T-helper 1 cell treated with Interleukin-12 subunit alpha and Interleukin-12 subunit beta and Interleukin-4 antibody, amounts not matched to agents 30 μg/mL and 1 μg/mL, for 36 hours (primary cell): ENCODE data around the gene MAN1C1.

Source experiments
- H3K27ac Mint-ChIP-seq: one replicate; pipeline ENCODE4 v1.8.0; 2021; ENCODE audit warnings: mild to moderate bottlenecking, mixed read lengths
- H3K27me3 Mint-ChIP-seq: one replicate; pipeline ENCODE4 v1.8.0; 2021; ENCODE audit warnings: low read depth, mixed read lengths
- H3K36me3 Mint-ChIP-seq: one replicate; pipeline ENCODE4 v1.8.0; 2021; ENCODE audit warnings: low read depth, mixed read lengths
- H3K4me1 Mint-ChIP-seq: one replicate; pipeline ENCODE4 v1.8.0; 2021; ENCODE audit warnings: low read depth, mixed read lengths
- H3K4me3 Mint-ChIP-seq: one replicate; pipeline ENCODE4 v1.8.0; 2021; ENCODE audit warnings: mild to moderate bottlenecking, moderate library complexity, mixed read lengths
- H3K9me3 Mint-ChIP-seq: one replicate; pipeline ENCODE4 v1.8.0; 2021; ENCODE audit warnings: mixed read lengths

MAN1C1 gene

DNA sequence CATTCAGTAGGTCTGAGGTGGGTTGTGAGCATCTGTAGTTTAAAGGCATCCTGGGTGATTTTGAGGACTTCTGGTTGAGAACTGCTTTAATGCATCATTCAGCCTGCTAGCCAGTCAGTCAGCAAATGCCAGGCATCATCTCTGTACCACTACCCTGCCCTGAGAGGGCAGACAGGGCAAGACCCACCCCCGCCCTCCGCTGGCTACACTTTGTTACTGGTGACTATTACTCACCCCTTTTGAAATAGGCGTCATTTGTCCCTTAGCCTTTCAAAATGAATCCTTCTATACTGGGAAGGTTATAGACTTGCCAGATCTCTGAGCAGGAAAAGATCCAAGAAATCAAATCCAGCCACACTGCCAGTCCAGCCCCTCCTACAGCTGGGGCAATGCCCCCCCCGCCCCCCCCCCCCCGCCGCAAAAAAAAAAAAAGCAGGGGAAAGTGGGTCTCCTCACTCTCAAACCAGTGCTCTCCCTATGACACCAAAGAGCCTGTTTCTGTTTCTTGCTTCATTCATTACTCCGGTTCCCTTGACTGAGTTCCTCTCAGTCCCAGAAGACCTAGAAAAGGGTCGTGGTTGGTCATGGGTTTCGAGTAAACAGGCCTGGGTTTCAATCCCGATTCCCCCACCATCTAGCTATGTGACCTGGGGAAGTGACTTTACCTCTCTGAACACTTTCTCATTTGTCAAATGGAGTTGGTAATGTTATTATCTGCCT lies 187.8 kb downstream of the MAN1C1 start:
- H3K36me3 Mint-ChIP-seq, result no peaks in the 10 kb centered on the region
- no peaks in the 10 kb centered on the region for H3K9me3 Mint-ChIP-seq
- H3K4me1 Mint-ChIP-seq, result peaks cover 14% of the 10 kb centered on the region
- no peak overlapping the region for H3K27ac Mint-ChIP-seq
- H3K4me3 Mint-ChIP-seq, result no peak overlapping the region
- peaks cover 31% of the 10 kb centered on the region for H3K27me3 Mint-ChIP-seq

DNA sequence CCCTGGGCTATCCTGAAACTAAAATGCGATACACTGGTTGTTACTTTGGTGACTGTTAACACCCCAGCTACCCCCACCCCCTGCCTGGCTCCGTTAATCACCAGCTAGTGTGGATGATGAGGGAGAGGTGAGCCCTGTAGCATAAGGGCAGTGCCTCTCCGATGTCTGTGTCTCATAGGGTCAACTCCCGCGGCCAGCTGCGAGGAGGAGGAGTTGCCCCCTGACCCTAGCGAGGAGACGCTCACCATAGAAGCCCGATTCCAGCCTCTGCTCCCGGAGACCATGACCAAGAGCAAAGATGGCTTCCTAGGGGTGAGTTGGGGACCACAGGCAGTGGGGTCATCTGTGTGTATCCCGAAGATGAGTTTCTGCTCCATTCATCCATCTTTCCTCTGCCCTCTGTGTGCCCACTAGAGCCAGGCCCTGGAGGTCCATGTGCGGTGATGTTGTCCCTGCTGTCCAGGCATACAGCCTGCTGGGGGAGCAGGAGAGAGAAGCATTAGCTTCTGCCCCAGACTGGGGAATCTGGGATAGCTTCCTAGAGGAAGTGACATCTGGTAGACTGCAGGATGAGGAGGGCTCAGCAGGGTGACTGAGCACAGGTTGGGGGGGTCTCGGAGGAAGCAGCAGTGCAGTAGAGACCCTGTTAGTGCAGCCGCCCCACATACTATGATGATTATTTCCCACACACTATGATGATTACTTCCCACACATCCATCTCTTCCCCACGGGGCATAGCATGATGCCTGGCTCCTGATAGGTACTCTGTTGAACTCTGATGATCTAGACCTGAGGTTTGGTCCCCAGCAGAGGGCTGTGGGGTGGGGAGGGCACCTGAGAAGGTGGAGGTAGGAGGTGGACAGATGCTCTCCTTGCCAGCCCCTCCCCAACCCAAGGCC lies 188.6 kb downstream of the MAN1C1 start:
- H3K27me3 Mint-ChIP-seq, result peaks cover 31% of the 10 kb centered on the region
- no peak overlapping the region for H3K27ac Mint-ChIP-seq
- no peaks in the 10 kb centered on the region for H3K36me3 Mint-ChIP-seq
- H3K9me3 Mint-ChIP-seq, result no peaks in the 10 kb centered on the region
- peaks cover 14% of the 10 kb centered on the region for H3K4me1 Mint-ChIP-seq
- no peak overlapping the region for H3K4me3 Mint-ChIP-seq

DNA sequence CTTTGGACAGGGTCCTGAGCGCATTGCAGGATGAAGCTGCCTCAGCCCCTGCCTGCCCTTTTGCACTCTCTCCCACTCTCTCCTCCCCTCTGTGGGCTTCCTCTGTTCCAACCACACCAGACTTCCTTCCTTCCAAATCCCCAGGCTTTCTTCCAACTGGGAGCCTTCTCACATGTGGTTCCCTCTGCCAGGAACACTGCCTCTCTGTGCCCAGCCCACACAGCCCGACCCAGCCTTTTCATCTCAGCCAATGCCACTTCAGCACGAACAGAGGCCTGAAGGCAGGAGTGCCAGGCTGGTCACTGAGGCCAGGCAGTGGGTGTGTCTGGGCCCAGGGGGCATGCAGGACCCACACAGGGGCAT lies 189.3 kb downstream of the MAN1C1 start:
- no peaks in the 10 kb centered on the region for H3K9me3 Mint-ChIP-seq
- H3K4me1 Mint-ChIP-seq, result peaks cover 9% of the 10 kb centered on the region
- H3K27ac Mint-ChIP-seq, result no peak overlapping the region
- H3K36me3 Mint-ChIP-seq, result no peaks in the 10 kb centered on the region
- H3K27me3 Mint-ChIP-seq, result peaks cover 27% of the 10 kb centered on the region
- H3K4me3 Mint-ChIP-seq, result no peak overlapping the region

DNA sequence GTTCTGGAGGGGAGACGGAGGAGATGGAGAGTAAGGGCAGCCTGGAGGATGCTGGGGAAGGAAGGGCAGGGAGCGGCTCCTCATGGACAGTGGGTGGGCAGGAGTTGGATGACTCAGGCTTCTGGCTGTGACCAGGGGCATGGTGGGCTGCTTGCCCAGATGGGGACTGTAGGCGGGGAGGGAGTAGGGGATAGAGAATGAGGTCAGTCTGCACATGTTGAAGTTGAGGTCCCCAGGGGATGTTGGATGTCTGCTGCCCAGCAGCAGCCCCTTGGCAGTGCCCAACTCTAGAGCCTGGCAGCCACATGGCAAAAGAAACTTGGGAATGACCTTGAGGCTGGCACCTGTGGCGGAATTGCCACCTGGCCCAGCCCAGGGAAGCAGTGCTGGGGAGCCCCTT lies 189.8 kb downstream of the MAN1C1 start:
- Mint-ChIP-seq H3K27me3 (peaks cover 24% of the 10 kb centered on the region), H3K4me3 (no peak overlapping the region), H3K27ac (no peak overlapping the region), H3K36me3 (no peaks in the 10 kb centered on the region), H3K9me3 (no peaks in the 10 kb centered on the region), H3K4me1 (peaks cover 7% of the 10 kb centered on the region)

DNA sequence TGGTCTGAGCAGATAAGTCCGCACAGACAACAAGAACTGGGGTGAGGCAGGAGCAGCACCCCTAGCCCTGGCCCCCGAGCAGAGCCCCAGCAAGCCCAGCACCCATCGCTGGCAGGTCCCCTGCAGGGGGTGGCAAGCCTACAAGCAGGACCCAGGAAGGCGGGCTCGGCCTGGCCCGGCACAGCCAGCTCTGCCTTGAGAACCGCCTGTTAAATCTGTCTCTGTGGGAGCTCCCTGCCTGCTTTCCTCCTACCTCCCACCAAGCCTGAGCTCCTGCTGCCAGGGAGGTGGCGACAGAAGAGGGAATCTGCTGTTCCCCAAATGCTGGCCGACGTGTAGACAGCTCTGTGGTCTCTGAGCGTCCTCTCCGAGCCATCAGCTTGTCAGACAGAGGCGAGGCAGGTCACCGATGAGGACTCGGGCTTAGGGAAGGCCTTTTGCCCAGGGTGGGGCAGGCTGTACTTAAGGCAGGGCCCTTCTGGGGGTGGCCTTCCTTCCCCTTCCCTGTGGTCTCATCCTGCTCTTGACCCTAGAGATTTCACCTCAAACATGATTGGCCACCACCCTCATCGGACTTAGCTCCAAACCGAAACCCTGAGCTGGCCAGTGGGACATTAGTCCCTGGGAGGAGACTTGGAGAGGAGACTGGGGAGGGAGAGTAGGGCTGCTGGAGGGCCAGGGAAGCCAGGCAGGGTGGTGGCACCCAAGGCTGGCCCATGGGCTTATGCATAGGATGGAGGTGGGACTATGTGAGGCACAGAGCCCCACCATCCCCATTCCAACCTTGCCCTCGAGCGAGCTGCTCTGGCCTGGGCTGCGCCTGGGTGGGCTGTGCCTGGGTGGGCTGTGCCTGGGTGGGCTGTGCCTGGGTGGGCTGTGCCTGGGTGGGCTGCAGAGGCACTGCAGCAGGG lies 191.1 kb downstream of the MAN1C1 start:
- Mint-ChIP-seq H3K4me1 (peaks cover 5% of the 10 kb centered on the region), H3K27me3 (peaks cover 17% of the 10 kb centered on the region), H3K4me3 (no peak overlapping the region), H3K9me3 (no peaks in the 10 kb centered on the region), H3K36me3 (no peaks in the 10 kb centered on the region), H3K27ac (no peak overlapping the region)

DNA sequence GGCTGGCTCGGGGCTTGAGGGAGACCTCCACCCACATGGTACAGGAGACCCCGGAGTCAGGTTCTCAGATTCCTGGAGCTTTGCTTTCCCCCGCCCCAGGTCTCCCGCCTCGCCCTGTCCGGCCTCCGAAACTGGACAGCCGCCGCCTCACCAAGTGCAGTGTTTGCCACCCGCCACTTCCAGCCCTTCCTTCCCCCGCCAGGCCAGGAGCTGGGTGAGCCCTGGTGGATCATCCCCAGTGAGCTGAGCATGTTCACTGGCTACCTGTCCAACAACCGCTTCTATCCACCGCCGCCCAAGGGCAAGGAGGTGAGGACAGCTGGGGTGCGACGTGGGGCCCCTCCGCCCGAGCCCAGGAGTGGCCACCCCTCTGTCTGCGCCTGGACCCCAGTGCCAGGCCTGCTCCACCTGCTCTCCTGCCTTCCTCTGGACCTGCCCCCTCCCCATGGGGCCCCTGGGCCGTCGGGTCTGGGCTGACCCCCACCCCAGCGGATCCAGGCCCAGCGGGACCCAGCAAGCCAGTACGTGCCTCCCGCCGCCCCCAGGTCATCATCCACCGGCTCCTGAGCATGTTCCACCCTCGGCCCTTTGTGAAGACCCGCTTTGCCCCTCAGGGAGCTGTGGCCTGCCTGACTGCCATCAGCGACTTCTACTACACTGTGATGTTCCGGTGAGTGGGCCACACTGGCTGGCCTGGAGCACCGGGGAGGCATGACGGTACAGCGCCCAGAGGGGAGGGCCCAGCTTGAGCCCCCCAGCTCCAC lies 192.1 kb downstream of the MAN1C1 start:
- Mint-ChIP-seq H3K9me3 (no peaks in the 10 kb centered on the region), H3K4me3 (no peak overlapping the region), H3K27me3 (peaks cover 14% of the 10 kb centered on the region), H3K4me1 (peaks cover 2% of the 10 kb centered on the region), H3K36me3 (no peaks in the 10 kb centered on the region), H3K27ac (no peak overlapping the region)

DNA sequence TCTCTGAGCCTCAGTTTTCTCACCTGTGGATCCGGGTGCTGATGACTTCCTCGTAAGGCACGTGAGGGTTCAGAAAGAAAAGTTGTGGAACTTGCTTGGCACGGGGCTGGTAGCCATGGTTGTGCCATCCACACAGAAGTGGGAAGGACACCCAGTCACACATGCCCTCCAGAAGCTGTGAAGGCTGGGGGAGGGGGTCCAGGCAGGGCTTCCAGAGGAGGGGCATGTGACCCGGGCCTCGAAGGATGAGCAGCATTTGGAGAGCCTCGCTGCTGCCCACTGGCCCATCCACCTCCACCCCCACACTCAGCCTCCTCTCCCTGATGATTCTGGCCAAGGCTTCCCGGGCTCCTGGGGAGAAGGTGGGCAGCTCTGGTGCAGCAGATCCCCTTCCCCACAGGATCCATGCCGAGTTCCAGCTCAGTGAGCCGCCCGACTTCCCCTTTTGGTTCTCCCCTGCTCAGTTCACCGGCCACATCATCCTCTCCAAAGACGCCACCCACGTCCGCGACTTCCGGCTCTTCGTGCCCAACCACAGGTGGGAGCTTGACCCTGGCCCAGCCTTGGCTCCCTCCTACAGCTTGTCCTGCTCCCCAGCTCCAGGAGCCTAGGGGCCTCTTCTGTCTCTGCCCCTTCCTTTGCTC lies 192.8 kb downstream of the MAN1C1 start:
- H3K4me1 Mint-ChIP-seq, result no peaks in the 10 kb centered on the region
- H3K4me3 Mint-ChIP-seq, result no peak overlapping the region
- no peaks in the 10 kb centered on the region for H3K36me3 Mint-ChIP-seq
- no peaks in the 10 kb centered on the region for H3K9me3 Mint-ChIP-seq
- no peak overlapping the region for H3K27ac Mint-ChIP-seq
- peaks cover 9% of the 10 kb centered on the region for H3K27me3 Mint-ChIP-seq

DNA sequence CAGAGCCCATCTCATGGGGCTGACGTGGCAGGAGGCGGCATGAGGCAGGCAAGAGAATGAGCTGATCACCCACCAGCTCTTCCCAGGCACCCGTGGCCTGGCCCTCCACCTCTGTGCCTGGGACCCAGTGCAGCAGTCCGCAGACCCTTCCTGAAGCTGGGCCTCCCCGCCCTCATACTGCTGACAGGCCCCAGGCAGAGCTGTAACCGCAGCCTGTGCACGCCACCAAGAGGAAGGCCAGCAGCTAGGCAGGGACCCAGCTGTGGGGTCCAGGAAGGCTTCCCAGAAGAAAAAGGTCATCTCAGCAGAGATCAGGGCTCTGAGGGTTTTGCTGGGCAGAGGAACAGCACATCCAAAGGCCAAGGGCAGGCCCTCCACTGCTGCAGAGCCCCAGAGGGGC lies 193.3 kb downstream of the MAN1C1 start:
- no peaks in the 10 kb centered on the region for H3K9me3 Mint-ChIP-seq
- H3K36me3 Mint-ChIP-seq, result no peaks in the 10 kb centered on the region
- H3K27ac Mint-ChIP-seq, result no peak overlapping the region
- H3K4me1 Mint-ChIP-seq, result no peaks in the 10 kb centered on the region
- no peak overlapping the region for H3K4me3 Mint-ChIP-seq
- peaks cover 5% of the 10 kb centered on the region for H3K27me3 Mint-ChIP-seq

DNA sequence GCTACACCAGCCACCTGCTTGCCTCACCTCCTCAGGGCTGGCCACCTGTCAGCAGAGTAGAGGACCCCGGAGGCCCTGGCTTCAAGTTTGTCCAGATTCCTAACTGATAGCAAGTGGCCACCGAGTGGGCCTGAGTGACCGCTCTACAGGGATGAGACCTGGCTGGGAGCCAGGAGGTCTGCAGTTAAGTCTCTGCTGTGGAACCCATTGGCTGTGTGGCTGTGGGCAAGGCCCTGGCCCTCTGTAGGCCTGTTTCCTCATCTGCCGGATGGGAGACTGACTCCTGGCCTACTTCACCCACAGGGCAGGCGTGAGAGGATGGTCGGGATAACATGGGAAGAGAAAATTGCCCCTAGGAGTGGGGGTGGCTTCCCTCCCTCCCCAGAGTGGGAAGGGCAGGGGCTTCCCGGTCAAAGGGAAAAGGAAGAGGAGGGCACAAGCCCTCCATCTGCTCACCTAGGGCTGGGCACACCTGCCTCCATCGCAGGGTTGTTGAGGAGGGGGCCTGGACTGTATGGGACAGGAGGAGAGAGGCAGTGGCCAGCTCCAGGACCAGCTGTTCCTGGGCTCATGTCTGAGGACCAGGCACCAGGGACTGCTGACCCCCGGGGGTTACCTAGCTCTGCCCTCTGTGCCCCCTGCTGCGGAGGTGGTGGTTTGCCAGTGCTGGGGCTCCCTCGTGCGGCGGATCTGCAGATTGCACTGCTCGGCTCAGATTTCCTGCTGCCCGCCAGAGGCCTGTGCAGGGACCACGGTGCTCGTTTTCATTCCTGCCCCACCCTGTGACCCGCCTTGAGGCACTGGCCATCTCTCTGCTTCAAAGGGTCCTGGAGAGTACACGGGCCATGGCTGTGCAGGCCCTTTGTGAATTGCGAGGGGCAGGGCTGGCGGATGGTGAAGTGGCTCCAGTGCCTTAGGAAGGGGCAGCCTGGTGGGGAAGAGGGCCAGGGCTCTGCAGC lies 194.0 kb downstream of the MAN1C1 start:
- H3K4me3 Mint-ChIP-seq, result no peak overlapping the region
- peaks cover 4% of the 10 kb centered on the region for H3K27me3 Mint-ChIP-seq
- no peaks in the 10 kb centered on the region for H3K9me3 Mint-ChIP-seq
- H3K36me3 Mint-ChIP-seq, result no peaks in the 10 kb centered on the region
- no peak overlapping the region for H3K27ac Mint-ChIP-seq
- H3K4me1 Mint-ChIP-seq, result no peaks in the 10 kb centered on the region

DNA sequence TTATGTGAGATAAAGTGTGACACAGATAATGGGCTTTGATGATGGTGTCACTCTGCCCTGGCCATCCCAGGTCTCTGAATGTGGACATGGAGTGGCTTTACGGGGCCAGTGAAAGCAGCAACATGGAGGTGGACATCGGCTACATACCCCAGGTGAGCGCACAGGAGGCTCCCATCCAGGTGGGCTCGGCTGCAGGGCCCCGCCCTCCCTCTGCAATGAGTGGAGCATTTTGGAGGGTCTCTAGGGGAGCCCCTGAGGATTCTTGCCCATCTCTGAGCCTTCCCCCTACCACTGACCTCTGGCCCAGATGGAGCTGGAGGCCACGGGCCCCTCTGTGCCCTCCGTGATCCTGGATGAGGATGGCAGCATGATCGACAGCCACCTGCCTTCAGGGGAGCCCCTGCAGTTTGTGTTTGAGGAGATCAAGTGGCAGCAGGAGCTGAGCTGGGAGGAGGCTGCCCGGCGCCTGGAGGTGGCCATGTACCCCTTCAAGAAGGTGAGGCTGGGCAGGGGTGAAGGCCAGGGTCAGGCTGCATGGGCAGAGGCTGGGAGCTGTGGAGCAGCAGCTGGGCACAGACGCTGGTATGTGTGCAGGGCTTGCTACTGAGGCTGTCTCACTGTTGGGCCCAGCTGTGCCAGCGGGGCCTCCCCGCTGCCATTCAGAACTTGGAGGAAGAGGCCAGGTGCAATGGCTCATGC lies 194.9 kb downstream of the MAN1C1 start:
- Mint-ChIP-seq H3K4me1 (no peaks in the 10 kb centered on the region), H3K27me3 (no peaks in the 10 kb centered on the region), H3K36me3 (no peaks in the 10 kb centered on the region), H3K27ac (no peak overlapping the region), H3K4me3 (no peak overlapping the region), H3K9me3 (no peaks in the 10 kb centered on the region)

DNA sequence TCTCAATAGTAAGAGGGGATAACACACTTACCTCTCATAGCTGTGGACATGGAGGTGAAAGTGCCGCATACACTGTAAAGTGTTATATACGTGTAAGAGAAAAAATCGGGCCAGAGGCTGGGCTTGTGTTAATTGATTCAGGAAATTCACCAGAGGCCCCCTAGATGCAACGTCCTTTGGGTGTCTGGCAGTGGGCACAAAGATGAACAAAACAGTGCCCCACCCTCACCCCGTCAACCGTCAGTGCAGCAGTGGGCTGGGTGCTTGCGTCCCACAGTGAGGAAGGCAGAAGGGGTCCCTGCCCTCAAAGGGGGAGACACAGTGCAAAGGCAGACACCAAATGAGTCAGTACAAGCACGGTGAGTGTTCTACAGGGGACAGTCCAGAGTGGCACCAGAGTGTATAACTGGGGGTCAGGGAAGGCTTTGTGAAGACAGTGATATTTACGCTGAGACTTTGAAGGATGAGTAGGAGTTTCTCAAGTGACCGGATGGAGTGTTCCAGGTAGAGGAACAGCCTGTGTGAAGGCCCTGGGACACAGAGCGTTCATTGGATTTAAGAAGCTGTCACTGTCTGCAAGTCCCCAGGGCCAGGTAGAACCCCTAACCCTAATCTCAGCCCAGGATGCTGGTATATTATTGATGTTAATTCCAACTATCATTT lies 196.6 kb downstream of the MAN1C1 start:
- peaks cover 2% of the 10 kb centered on the region for H3K4me1 Mint-ChIP-seq
- H3K9me3 Mint-ChIP-seq, result no peaks in the 10 kb centered on the region
- no peaks in the 10 kb centered on the region for H3K27me3 Mint-ChIP-seq
- H3K27ac Mint-ChIP-seq, result no peak overlapping the region
- H3K36me3 Mint-ChIP-seq, result no peaks in the 10 kb centered on the region
- no peak overlapping the region for H3K4me3 Mint-ChIP-seq
